Heart left ventricle (tissue), 16 donors: ENCODE measurements around the gene OR2B3. TPM values are rescaled to one million over a fixed set of nuclear protein-coding genes. Genes with fewer than 3 reads are reported as not detected.

Source experiments
- ATAC-seq, 4 donors: fragments of 200-7000 bp; cut with Tn5 transposase; one replicate each; pipeline ENCODE4 v1.9.1; 2020 to 2022; ENCODE audit warnings: moderate library complexity in 4 of 4, mild to moderate bottlenecking in 3 of 4, moderate number of reproducible peaks in 1 of 4
- DNase-seq, 5 donors: peaks; one replicate each; pipeline ENCODE4 v3.0.0-alpha.2; 2020
- H3K27ac ChIP-seq, 12 donors: fragments of 200-600 bp; sonication (generic) in 4 of 12; one replicate each; pipeline versions ENCODE4 v1.5.0 to v1.8.0; 2016 to 2022; ENCODE audit warnings: mild to moderate bottlenecking in 2 of 12
- H3K27me3 ChIP-seq, 9 donors: fragments of 200-600 bp; sonication (generic) in 2 of 9; one replicate each; pipeline versions ENCODE4 v1.5.1 to v1.8.0; 2016 to 2022; ENCODE audit warnings: mild to moderate bottlenecking in 3 of 9
- H3K36me3 ChIP-seq, 9 donors: fragments of 200-600 bp; sonication (generic) in 2 of 9; one replicate each; pipeline versions ENCODE4 v1.5.0 to v1.8.0; 2018 to 2022; ENCODE audit warnings: mild to moderate bottlenecking in 2 of 9
- H3K4me1 ChIP-seq, 12 donors: fragments of 200-600 bp; sonication (generic) in 4 of 12; one replicate each; pipeline versions ENCODE4 v1.5.0 to v1.8.0; 2016 to 2022; ENCODE audit warnings: mild to moderate bottlenecking in 3 of 12
- H3K4me3 ChIP-seq, 12 donors: fragments of 200-600 bp; sonication (generic) in 4 of 12; one replicate each; pipeline versions ENCODE4 v1.5.0 to v1.8.0; 2017 to 2022; ENCODE audit warnings: mild to moderate bottlenecking in 9 of 12, moderate library complexity in 4 of 12
- H3K9me3 ChIP-seq, 12 donors: fragments of 200-600 bp; sonication (generic) in 4 of 12; one replicate each; pipeline versions ENCODE4 v1.5.0 to v1.8.0; 2016 to 2022; ENCODE audit warnings: mild to moderate bottlenecking in 1 of 12
- POLR2A ChIP-seq, 2 donors: fragments of 450-650 bp; IDR thresholded peaks; one replicate each; pipeline ENCODE4 v1.6.1; 2017; ENCODE audit warnings: antibody characterized with exemption in 2 of 2, mild to moderate bottlenecking in 2 of 2, moderate library complexity in 2 of 2
- WGBS, 4 donors: extraction: QIAGEN DNeasy Blood & Tissue Kit in 2 of 4; methylation state at CpG; one replicate each; pipeline versions ENCODE4 v1.1.5 to v1.1.7; 2013 to 2018; 5-methylcytosine and 5-hydroxymethylcytosine counted together
- intact Hi-C, 10 donors: fragments of 100-400 bp; cut with DNase I; formaldehyde crosslinking; loops; one replicate each; pipeline versions ENCODE4 v1.11.1 to v1.14.2; 2022
- polyA plus RNA-seq, 2 donors: library from polyadenylated mRNA; stranded (reverse); fragments of 200-250 nt; gene quantifications; one replicate each; pipeline ENCODE4 v1.2.3, GENCODE V29; 2013
- total RNA-seq, 9 donors: library from RNA; depleted of rRNA in 2 of 9; stranded (reverse); fragments of >200 nt in 2 of 9; fragmentation: NEBNext Ultra II Directional in 3 of 9; extraction: Animal tissue kit (Norgen Biotek cat#: 25700) in 3 of 9; gene quantifications; one replicate each; pipeline versions ENCODE4 v1.1.0 to v1.2.4, GENCODE V29; 2016 to 2023
- TF ChIP-seq, protein P1 (sequence below), 12 donors: fragments of 200-600 bp; sonication (generic) in 4 of 12; IDR thresholded peaks; one replicate each; pipeline versions ENCODE4 v1.5.0 to v1.8.0; 2018 to 2022; ENCODE audit warnings: antibody characterized with exemption in 12 of 12, mild to moderate bottlenecking in 5 of 12
- donor health status: ischemic (EF 13 %, LVEDD 7.1; RV severe dilation, severe dysfunction).
- donor health status: healthy with polysubstance abuse.
- donor health status: DM: no; HTN: yes; CAD: no.
- donor health status: DM: no; HTN: no; CAD: no.
- donor health status: ischemic (EF 25% LVEDD 6.9; RV normal size, moderate dysfunction).
- donor health status: ischemic (EF 25% LVEDD 5.7; RV mildly dilated, moderate dysfunction).
- donor health status: healthy.
- donor health status: DM: yes; HTN: yes; CAD: no.
- donor health status: ischemic (EF 35%, LVEDD 5.7; RV mildly dilated, moderate dysfunction).
- donor health status: nonischemic (EF 11% LVEDD 7.7; RV severe dilation, severe dysfunction).
- donor health status: DM: yes; HTN: yes; CAD: no.
- donor health status: PGD.
- donor health status: ischemic (EF 29% LVEDD 5.4; RV normal size, mild dysfunction).
- donor health status: nonischemic (EF 23%, LVEDD 6.1; RV moderate dilation, normal function).

Gene OR2B3
- total and polyA plus RNA-seq, 11 donors, result not detected

DNA sequence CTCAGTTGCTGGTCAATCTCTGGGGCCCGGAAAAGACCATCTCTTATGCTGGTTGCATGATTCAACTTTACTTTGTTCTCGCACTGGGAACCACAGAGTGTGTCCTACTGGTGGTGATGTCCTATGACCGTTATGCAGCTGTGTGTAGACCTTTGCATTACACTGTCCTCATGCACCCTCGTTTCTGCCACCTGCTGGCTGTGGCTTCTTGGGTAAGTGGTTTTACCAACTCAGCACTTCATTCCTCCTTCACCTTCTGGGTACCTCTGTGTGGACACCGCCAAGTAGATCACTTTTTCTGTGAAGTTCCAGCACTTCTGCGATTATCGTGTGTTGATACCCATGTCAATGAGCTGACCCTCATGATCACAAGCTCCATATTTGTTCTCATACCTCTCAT, 25.0 kb upstream of the OR2B3 start:
- no peak for ATAC-seq
- WGBS, 4 donors, result 70 to 73% (median 73%) methylated on average over 7 of the region's 7 CpGs

DNA sequence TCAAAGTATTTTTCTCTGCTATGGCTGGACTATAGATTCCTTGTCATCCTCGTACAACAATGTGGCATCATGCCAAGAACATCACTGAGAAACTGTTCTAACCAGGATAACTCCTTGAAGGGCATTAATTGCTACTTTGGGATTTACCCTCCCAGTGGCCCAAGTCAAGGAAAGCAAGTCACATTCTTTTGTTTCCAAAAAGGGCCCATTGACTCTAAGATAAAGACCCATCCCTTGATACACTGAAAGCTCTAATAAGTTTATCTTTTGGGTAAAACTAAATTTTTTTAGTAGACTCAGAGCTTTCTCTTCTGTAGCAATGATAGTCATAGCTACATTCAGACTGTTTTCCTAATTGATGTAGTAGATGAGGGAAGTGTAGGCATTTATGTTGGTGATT, 20.6 kb upstream of the OR2B3 start, which contains the start of gene OR2J3:
OR2J3 (plus strand) TSS at position 301 of the 400 bp plus-strand sequence. CDS start 3,833 bp downstream, outside the sequence.
- H3K4me3 ChIP-seq, result no peak within 1 kb of the TSS
- intact Hi-C loops, result no loop called here
- WGBS, 4 donors, result 5 to 24% (median 14%) methylated on average over 1 of the region's 1 CpG
- H3K4me1 ChIP-seq, result no peaks in the 10 kb centered on the region
- no peak within 1 kb of the TSS for H3K27ac ChIP-seq
- peaks cover 0 to 3% (median 0%) of the 10 kb centered on the region in 12 donors for H3K9me3 ChIP-seq
- no peak for ATAC-seq
- no peak for DNase-seq
- no peaks in the 10 kb centered on the region for H3K36me3 ChIP-seq
- TF ChIP-seq POLR2A (IDR thresholded peaks at IDR 0.05), result no peak
- TF ChIP-seq, protein P1, sequence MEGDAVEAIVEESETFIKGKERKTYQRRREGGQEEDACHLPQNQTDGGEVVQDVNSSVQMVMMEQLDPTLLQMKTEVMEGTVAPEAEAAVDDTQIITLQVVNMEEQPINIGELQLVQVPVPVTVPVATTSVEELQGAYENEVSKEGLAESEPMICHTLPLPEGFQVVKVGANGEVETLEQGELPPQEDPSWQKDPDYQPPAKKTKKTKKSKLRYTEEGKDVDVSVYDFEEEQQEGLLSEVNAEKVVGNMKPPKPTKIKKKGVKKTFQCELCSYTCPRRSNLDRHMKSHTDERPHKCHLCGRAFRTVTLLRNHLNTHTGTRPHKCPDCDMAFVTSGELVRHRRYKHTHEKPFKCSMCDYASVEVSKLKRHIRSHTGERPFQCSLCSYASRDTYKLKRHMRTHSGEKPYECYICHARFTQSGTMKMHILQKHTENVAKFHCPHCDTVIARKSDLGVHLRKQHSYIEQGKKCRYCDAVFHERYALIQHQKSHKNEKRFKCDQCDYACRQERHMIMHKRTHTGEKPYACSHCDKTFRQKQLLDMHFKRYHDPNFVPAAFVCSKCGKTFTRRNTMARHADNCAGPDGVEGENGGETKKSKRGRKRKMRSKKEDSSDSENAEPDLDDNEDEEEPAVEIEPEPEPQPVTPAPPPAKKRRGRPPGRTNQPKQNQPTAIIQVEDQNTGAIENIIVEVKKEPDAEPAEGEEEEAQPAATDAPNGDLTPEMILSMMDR (IDR thresholded peaks at IDR 0.05), result no peak
- H3K27me3 ChIP-seq, result peaks cover 0 to 6% (median 0%) of the 10 kb centered on the region in 9 donors

More for the DNA sequence above, 25.0 kb upstream of the OR2B3 start:
- H3K9me3 ChIP-seq, result no peaks in the 10 kb centered on the region
- DNase-seq, result no peak
- H3K36me3 ChIP-seq, result no peaks in the 10 kb centered on the region
- no peak overlapping the region for H3K27ac ChIP-seq
- no peak overlapping the region for H3K4me3 ChIP-seq
- no peak for TF ChIP-seq POLR2A (IDR thresholded peaks at IDR 0.05)
- TF ChIP-seq, protein P1 (IDR thresholded peaks at IDR 0.05), result no peak
- intact Hi-C loops, result no loop called here
- no peaks in the 10 kb centered on the region for H3K4me1 ChIP-seq
- H3K27me3 ChIP-seq, result peaks cover 0 to 6% (median 0%) of the 10 kb centered on the region in 9 donors

DNA sequence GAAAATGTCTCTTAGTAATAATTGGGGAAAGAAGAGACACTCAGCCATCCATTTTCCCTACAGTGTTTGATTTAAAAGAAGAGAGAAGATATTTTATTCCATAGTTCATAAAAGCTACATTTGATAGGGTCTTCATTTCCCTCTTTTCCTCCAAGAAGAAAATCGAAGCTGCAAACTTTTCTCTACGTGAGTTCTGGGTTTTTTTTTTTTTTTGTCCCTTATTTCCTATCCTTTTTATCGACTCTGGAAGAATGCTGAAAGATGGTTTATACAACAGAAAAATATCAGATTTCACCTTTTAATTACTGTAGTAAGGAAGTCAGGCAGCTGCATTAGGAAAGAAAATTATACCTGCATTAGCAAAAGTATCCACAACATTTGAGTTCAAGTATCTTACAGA, 12.1 kb upstream of the OR2B3 start, which contains the start of gene OR2J1:
OR2J1 (plus strand) TSS at position 301 of the 400 bp plus-strand sequence. CDS start 1,453 bp downstream, outside the sequence.
- DNase-seq, result no peak
- ATAC-seq, result no peak
- TF ChIP-seq, protein P1 (IDR thresholded peaks at IDR 0.05), result no peak
- TF ChIP-seq POLR2A (IDR thresholded peaks at IDR 0.05), result no peak
- intact Hi-C loops, result no loop called here
- Histone ChIP-seq H3K27me3 (no peaks in the 10 kb centered on the region), H3K27ac (no peak within 1 kb of the TSS), H3K9me3 (no peaks in the 10 kb centered on the region), H3K4me1 (no peaks in the 10 kb centered on the region), H3K36me3 (no peaks in the 10 kb centered on the region), H3K4me3 (no peak within 1 kb of the TSS)
- 71 to 80% (median 73%) methylated on average over 3 of the region's 3 CpGs for WGBS, 4 donors

DNA sequence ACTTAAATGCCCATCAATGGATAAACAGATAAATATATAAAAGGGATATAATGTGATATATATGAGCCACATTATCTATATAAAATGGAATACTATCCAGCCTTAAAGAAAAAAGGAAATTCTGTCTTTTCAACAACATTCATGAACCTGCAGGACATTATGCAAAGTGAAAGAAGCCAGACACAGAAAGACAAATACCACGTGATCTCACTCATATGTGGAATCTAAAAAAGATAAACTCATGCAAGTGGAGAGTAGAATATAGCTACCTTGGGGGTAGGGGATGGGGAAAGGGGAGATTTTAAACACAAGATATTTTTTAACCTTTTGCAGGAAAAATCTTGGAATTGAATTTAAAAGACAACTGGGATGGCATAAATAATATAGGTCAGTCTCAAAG, 10.7 kb upstream of the OR2B3 start:
- Histone ChIP-seq H3K4me3 (no peak overlapping the region), H3K36me3 (no peaks in the 10 kb centered on the region), H3K27ac (no peak overlapping the region), H3K27me3 (no peaks in the 10 kb centered on the region), H3K9me3 (no peaks in the 10 kb centered on the region), H3K4me1 (no peaks in the 10 kb centered on the region)
- intact Hi-C loops, result no loop called here
- TF ChIP-seq, protein P1 (IDR thresholded peaks at IDR 0.05), result no peak
- TF ChIP-seq POLR2A (IDR thresholded peaks at IDR 0.05), result no peak
- ATAC-seq (no peak), DNase-seq (no peak)
- WGBS, 4 donors, result 48 to 63% (median 53%) methylated on average over 1 of the region's 1 CpG
